ENCODE data around the gene DALRD3. TPM values are rescaled to one million over a fixed set of nuclear protein-coding genes. Genes with fewer than 3 reads are reported as not detected.

The DALRD3 gene
- total and polyA plus RNA-seq, 2 of the 8 experiments (the other 6 are each of a cell fraction or from before 2014, with no cell fraction given), result 30.4 to 86.5 TPM

DNA sequence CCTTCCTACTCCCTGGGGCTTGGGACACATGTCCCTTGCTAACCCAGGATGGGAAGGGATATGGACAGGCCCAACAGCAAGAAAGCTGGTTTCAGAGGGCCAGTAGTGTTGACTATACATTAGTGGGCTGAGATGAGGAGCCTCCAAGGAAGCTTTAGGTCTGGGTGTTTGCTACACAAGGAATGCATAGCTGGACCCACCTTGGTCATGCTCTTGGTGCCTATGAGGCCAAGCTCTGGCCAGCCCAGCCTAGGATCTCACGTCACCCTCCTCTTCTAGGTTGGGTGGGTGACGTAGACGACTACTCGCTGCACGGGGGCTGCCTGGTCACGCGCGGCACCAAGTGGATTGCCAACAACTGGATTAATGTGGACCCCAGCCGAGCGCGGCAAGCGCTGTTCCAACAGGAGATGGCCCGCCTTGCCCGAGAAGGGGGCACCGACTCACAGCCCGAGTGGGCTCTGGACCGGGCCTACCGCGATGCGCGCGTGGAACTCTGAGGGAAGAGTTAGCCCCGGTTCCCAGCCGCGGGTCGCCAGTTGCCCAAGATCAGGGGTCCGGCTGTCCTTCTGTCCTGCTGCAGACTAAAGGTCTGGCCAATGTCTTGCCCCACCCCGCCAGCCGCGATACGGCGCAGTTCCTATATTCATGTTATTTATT, 11.8 kb downstream of the DALRD3 start (continued):
- TF ChIP-seq HDAC2 (IDR thresholded peaks at IDR 0.05; ENCODE audit: borderline replicate concordance in 1 of 2, low read depth in 2 of 2, low read length in 2 of 2) (no peak), SP1 (IDR thresholded peaks at IDR 0.05; ENCODE audit: low read depth, low read length) (no peak), TBP (IDR thresholded peaks at IDR 0.05; ENCODE audit: low read depth, low read length) (no peak), KDM5A (IDR thresholded peaks at IDR 0.05; ENCODE audit: low read length) (0 out of 2 replicates have a peak, but pooled peaks have one; percentile 10), BACH1 (IDR thresholded peaks at IDR 0.05; ENCODE audit: low read length) (no peak), CBX5 (IDR thresholded peaks at IDR 0.05; ENCODE audit: low read depth, low read length) (no peak), GABPA (IDR thresholded peaks at IDR 0.05; ENCODE audit: borderline replicate concordance, insufficient read depth, low read length) (no peak), E2F6 (IDR thresholded peaks at IDR 0.05) (no peak)
